Cardiac muscle cell (in vitro differentiated cells and primary cell): ENCODE measurements around the gene RPIA. TPM values are rescaled to one million over a fixed set of nuclear protein-coding genes. Genes with fewer than 3 reads are reported as not detected.
"Not testable (repeated sequence)": the region's sequence is repeated elsewhere in the genome, so short reads cannot be mapped to it uniquely, and the experiment has no call there.

Experiments used
- DNase-seq, 2 donors: peaks; one replicate each; pipeline versions ENCODE4 v3.0.0 to v3.0.0-alpha.2; 2010 to 2017; ENCODE audit warnings: low read depth in 1 of 2, low spot score in 1 of 2
- H3K27ac ChIP-seq: fragments of 200-600 bp; sonication (generic); 2 replicates; pipeline ENCODE4 v1.5.1; 2016
- H3K27me3 ChIP-seq: fragments of 200-600 bp; sonication (generic); 2 replicates; pipeline ENCODE4 v1.6.0; 2016; ENCODE audit warnings: control low read depth
- H3K36me3 ChIP-seq: fragments of 200-600 bp; sonication (generic); 2 replicates; pipeline ENCODE4 v1.5.1; 2016; ENCODE audit warnings: control low read depth
- H3K4me1 ChIP-seq: fragments of 200-600 bp; sonication (generic); 2 replicates; pipeline ENCODE4 v1.8.1; 2017; ENCODE audit warnings: low read depth, mild to moderate bottlenecking, mixed run types
- H3K4me3 ChIP-seq: fragments of 200-600 bp; sonication (generic); 2 replicates; pipeline ENCODE4 v1.5.1; 2016; ENCODE audit warnings: mild to moderate bottlenecking
- H3K9me3 ChIP-seq: fragments of 200-600 bp; sonication (generic); 2 replicates; pipeline ENCODE4 v1.5.1; 2017; ENCODE audit warnings: low read depth, mild to moderate bottlenecking, control low read depth
- CTCF ChIP-seq: IDR thresholded peaks from 2 replicates; pipeline ENCODE4 v1.5.1; 2012; ENCODE audit warnings: low read depth, mild to moderate bottlenecking, low read length
- polyA plus RNA-seq: library from polyadenylated mRNA; unstranded; fragments of >200 nt; fragmentation: Nextera tagmentation; extraction: Ambion mirVana; gene quantifications from 2 replicates; pipeline ENCODE4 v1.2.1, GENCODE V29; 2016
- total RNA-seq: library from RNA; depleted of rRNA; stranded (reverse); fragments of >200 nt; gene quantifications from 2 replicates; pipeline ENCODE4 v1.2.3, GENCODE V29; 2016

The RPIA gene
- total RNA-seq (6.4 and 8.8 TPM in 2 replicates), polyA plus RNA-seq (19.5 and 19.9 TPM in 2 replicates)

DNA sequence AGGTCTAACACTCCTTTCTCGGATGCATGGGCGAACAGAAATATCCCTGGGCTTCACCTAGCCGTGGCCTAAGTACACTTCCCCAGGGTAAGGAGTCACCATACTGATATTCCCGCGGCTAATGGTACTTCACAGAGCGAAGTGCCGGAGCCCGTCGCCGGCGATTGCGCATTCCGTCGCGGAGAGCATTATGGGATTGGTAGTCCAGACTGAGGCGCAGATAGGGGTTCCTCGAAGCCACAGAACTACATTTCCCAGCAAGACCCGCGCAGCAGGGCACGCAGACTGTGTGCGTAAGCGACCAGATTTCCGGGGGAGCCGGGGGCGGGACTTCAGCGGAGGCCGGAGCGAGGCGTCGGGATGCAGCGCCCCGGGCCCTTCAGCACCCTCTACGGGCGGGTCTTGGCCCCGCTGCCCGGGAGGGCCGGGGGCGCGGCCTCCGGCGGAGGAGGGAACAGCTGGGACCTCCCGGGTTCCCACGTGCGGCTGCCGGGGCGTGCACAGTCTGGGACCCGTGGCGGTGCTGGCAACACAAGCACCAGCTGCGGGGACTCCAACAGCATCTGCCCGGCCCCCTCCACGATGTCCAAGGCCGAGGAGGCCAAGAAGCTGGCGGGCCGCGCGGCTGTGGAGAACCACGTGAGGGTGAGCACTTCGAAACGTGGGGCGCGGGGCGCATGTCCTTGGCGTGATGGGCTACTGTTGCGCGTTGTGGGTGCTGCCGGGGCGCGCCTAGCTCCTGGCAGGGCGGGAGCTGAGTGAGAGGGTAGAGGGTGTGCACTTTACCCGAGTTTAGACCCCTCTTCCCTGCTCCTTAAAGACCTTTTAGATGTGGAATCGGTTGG, at the start of gene RPIA:
RPIA (plus strand) TSS at position 335 of the 845 bp plus-strand sequence; CDS start at position 361, 26 bp downstream.
- H3K27me3 ChIP-seq = no peaks in the 10 kb centered on the region
- peak within 1 kb of the TSS; percentile 73 for H3K4me3 ChIP-seq
- peaks cover 11% of the 10 kb centered on the region for H3K4me1 ChIP-seq
- peak; percentile 68 for TF ChIP-seq CTCF
- no peaks in the 10 kb centered on the region for H3K36me3 ChIP-seq
- no peaks in the 10 kb centered on the region for H3K9me3 ChIP-seq
- DNase-seq = peak; percentile 99
- peak within 1 kb of the TSS; percentile 82 for H3K27ac ChIP-seq

- no peak for TF ChIP-seq CTCF
- Histone ChIP-seq H3K27ac (no peak overlapping the region), H3K4me1 (peaks cover 3% of the 10 kb centered on the region), H3K9me3 (no peaks in the 10 kb centered on the region), H3K4me3 (no peak overlapping the region), H3K36me3 (no peaks in the 10 kb centered on the region), H3K27me3 (no peaks in the 10 kb centered on the region)
- DNase-seq = no peak
Measured at GRCh38 chr2:88642278-88642677, 49.2 kb upstream of the RPIA start.

DNA sequence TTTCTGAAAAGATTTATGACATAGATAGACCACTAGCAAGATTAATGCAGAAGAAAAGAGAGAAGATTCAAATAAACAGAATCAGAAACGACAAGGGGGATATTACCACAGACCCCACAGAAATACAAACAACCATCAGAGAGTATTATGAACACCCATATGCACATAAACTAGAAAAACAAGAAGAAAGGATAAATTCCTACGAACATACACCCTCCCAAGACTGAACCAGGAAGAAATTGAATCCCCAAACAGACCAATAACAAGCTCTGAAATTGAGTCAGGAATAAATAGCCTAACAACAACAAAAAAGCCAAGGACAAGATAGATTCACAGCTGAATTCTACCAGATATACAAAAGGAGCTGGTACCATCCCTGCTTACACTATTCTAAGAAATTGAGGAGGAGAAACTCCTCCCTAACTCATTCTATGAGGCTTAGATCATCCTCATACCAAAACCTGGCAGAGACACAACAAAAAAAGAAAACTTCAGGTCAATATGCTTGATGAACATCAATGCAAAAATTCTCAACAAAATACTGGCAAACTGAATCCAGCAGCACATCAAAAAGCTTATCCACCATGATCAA, 46.1 kb upstream of the RPIA start:
- not testable (repeated sequence) for H3K36me3 ChIP-seq, H3K27me3 ChIP-seq, H3K9me3 ChIP-seq, DNase-seq, H3K4me3 ChIP-seq, H3K27ac ChIP-seq, H3K4me1 ChIP-seq

GRCh38 chr2:88651646-88652045, 39.8 kb upstream of the RPIA start:
- no peak overlapping the region for H3K4me3 ChIP-seq
- no peak overlapping the region for H3K27ac ChIP-seq
- no peak for TF ChIP-seq CTCF
- H3K36me3 ChIP-seq = no peaks in the 10 kb centered on the region
- H3K27me3 ChIP-seq = no peaks in the 10 kb centered on the region
- H3K9me3 ChIP-seq = no peaks in the 10 kb centered on the region
- H3K4me1 ChIP-seq = no peaks in the 10 kb centered on the region
- no peak for DNase-seq

DNA sequence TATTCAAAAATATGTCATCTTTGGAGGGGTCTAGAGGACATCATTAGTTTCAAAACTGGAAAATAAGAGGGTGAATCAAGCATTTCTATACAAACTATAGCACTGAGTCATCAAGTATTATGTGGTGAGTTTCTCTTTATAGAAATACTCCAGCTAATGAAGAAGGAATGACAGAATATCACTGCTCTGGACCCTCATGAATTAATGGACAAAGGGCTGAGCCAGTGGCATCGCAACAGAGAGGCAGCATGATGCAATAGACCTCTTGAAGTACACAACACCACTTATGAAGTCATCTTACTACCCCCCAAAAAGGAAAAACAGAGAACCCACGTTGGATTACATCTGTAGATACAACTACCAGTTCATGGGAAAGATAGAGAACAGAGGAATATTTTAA, 36.8 kb upstream of the RPIA start:
- Histone ChIP-seq H3K27ac (no peak overlapping the region), H3K4me1 (no peaks in the 10 kb centered on the region), H3K9me3 (no peaks in the 10 kb centered on the region), H3K27me3 (no peaks in the 10 kb centered on the region), H3K4me3 (no peak overlapping the region), H3K36me3 (no peaks in the 10 kb centered on the region)
- no peak for TF ChIP-seq CTCF
- DNase-seq = peak in 1 of 2 donors; percentile 47

DNA sequence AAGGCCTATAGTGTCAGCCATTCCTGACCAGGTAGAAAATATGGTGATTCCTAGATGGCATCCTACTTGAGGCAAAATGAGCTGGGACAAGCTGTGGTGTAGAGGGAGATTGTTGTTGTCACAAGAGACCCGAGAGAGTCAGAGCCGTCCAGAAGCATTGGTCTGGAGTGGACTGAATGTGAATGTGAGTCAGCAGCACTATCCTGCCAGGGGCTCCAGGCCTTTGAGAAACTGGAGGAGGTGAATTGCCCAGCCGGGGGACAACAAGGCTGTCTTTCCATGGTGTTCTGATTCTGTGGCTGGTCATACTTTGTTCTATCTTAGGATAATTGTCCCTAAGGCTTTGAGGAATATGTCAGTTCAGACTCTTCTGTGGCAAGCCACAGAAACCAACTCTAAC, 34.8 kb upstream of the RPIA start:
- no peaks in the 10 kb centered on the region for H3K36me3 ChIP-seq
- no peaks in the 10 kb centered on the region for H3K4me1 ChIP-seq
- H3K4me3 ChIP-seq = no peak overlapping the region
- H3K9me3 ChIP-seq = no peaks in the 10 kb centered on the region
- no peak for TF ChIP-seq CTCF
- peak in 1 of 2 donors; percentile 54 for DNase-seq
- no peak overlapping the region for H3K27ac ChIP-seq
- H3K27me3 ChIP-seq = no peaks in the 10 kb centered on the region
